HS-5 (cell line): ENCODE data around the gene ARID2.
A peak's percentile ranks its signal among the peaks of the same experiment; 100 is the strongest.

ENCODE experiments used
- DNase-seq: peaks from one replicate; pipeline ENCODE4 v3.0.0-alpha.2; 2012; ENCODE audit warnings: low read depth

The ARID2 gene

GRCh38 chr12:45773747-45774146 is 44.2 kb downstream of the ARID2 start:
- no peak for DNase-seq

GRCh38 chr12:45774508-45775162 is 45.1 kb downstream of the ARID2 start:
- DNase-seq = no peak

- no peak for DNase-seq
Measured at GRCh38 chr12:45775465-45775864, 46.0 kb downstream of the ARID2 start.

GRCh38 chr12:45775964-45776363 is 46.5 kb downstream of the ARID2 start:
- DNase-seq = no peak

- no peak for DNase-seq
Measured at GRCh38 chr12:45779936-45780335, 50.4 kb downstream of the ARID2 start.

GRCh38 chr12:45781080-45781479 is 51.6 kb downstream of the ARID2 start:
- DNase-seq = no peak

GRCh38 chr12:45785315-45785714 is 55.8 kb downstream of the ARID2 start:
- no peak for DNase-seq

GRCh38 chr12:45789025-45789424 is 59.5 kb downstream of the ARID2 start:
- DNase-seq = peak; percentile 34

GRCh38 chr12:45794422-45794821 is 64.9 kb downstream of the ARID2 start:
- DNase-seq = no peak

GRCh38 chr12:45801625-45802024 is 72.1 kb downstream of the ARID2 start:
- no peak for DNase-seq

GRCh38 chr12:45803111-45803510 is 73.6 kb downstream of the ARID2 start:
- DNase-seq = no peak

- no peak for DNase-seq
Measured at GRCh38 chr12:45816652-45817051, 87.1 kb downstream of the ARID2 start.

GRCh38 chr12:45827974-45828373 is 98.5 kb downstream of the ARID2 start:
- no peak for DNase-seq

- DNase-seq = no peak
Measured at GRCh38 chr12:45828402-45828801, 98.9 kb downstream of the ARID2 start.

- DNase-seq = no peak
Measured at GRCh38 chr12:45831590-45831989, 102.1 kb downstream of the ARID2 start.

- no peak for DNase-seq
Measured at GRCh38 chr12:45833401-45833800, 103.9 kb downstream of the ARID2 start.

- DNase-seq = no peak
Measured at GRCh38 chr12:45834809-45835208, 105.3 kb downstream of the ARID2 start.

GRCh38 chr12:45839917-45840316 is 110.4 kb downstream of the ARID2 start:
- no peak for DNase-seq

GRCh38 chr12:45849289-45849688 is 119.8 kb downstream of the ARID2 start:
- no peak for DNase-seq

- no peak for DNase-seq
Measured at GRCh38 chr12:45850302-45850701, 120.8 kb downstream of the ARID2 start.

GRCh38 chr12:45852508-45852907 is 123.0 kb downstream of the ARID2 start:
- no peak for DNase-seq

- DNase-seq = no peak
Measured at GRCh38 chr12:45853550-45853949, 124.0 kb downstream of the ARID2 start.

- DNase-seq = no peak
Measured at GRCh38 chr12:45863332-45863731, 133.8 kb downstream of the ARID2 start.

GRCh38 chr12:45866299-45866698 is 136.8 kb downstream of the ARID2 start:
- DNase-seq = no peak

- DNase-seq = no peak
Measured at GRCh38 chr12:45872446-45872845, 142.9 kb downstream of the ARID2 start.
